Cardiac muscle cell (in vitro differentiated cells and primary cell): Measurements from ENCODE around the gene SLC22A3. TPM values are rescaled to one million over a fixed set of nuclear protein-coding genes. Genes with fewer than 3 reads are reported as not detected.

Experiments
- DNase-seq, 2 donors: peaks; one replicate each; pipeline versions ENCODE4 v3.0.0 to v3.0.0-alpha.2; 2010 to 2017; ENCODE audit warnings: low read depth in 1 of 2, low spot score in 1 of 2
- H3K27ac ChIP-seq: fragments of 200-600 bp; sonication (generic); 2 replicates; pipeline ENCODE4 v1.5.1; 2016
- H3K27me3 ChIP-seq: fragments of 200-600 bp; sonication (generic); 2 replicates; pipeline ENCODE4 v1.6.0; 2016; ENCODE audit warnings: control low read depth
- H3K36me3 ChIP-seq: fragments of 200-600 bp; sonication (generic); 2 replicates; pipeline ENCODE4 v1.5.1; 2016; ENCODE audit warnings: control low read depth
- H3K4me1 ChIP-seq: fragments of 200-600 bp; sonication (generic); 2 replicates; pipeline ENCODE4 v1.8.1; 2017; ENCODE audit warnings: low read depth, mild to moderate bottlenecking, mixed run types
- H3K4me3 ChIP-seq: fragments of 200-600 bp; sonication (generic); 2 replicates; pipeline ENCODE4 v1.5.1; 2016; ENCODE audit warnings: mild to moderate bottlenecking
- H3K9me3 ChIP-seq: fragments of 200-600 bp; sonication (generic); 2 replicates; pipeline ENCODE4 v1.5.1; 2017; ENCODE audit warnings: low read depth, mild to moderate bottlenecking, control low read depth
- CTCF ChIP-seq: IDR thresholded peaks from 2 replicates; pipeline ENCODE4 v1.5.1; 2012; ENCODE audit warnings: low read depth, mild to moderate bottlenecking, low read length
- polyA plus RNA-seq: library from polyadenylated mRNA; unstranded; fragments of >200 nt; fragmentation: Nextera tagmentation; extraction: Ambion mirVana; gene quantifications from 2 replicates; pipeline ENCODE4 v1.2.1, GENCODE V29; 2016
- total RNA-seq: library from RNA; depleted of rRNA; stranded (reverse); fragments of >200 nt; gene quantifications from 2 replicates; pipeline ENCODE4 v1.2.3, GENCODE V29; 2016

The SLC22A3 gene
- total and polyA plus RNA-seq, 2 experiments from 2014 or later: 0.74 TPM; not detected in 1

GRCh38 chr6:160303806-160304205, 44.4 kb upstream of the SLC22A3 start:
- no peaks in the 10 kb centered on the region for H3K27me3 ChIP-seq
- H3K4me3 ChIP-seq: no peak overlapping the region
- H3K36me3 ChIP-seq: no peaks in the 10 kb centered on the region
- H3K4me1 ChIP-seq: no peaks in the 10 kb centered on the region
- H3K9me3 ChIP-seq: no peaks in the 10 kb centered on the region
- TF ChIP-seq CTCF: no peak
- no peak overlapping the region for H3K27ac ChIP-seq
- DNase-seq: no peak

DNA sequence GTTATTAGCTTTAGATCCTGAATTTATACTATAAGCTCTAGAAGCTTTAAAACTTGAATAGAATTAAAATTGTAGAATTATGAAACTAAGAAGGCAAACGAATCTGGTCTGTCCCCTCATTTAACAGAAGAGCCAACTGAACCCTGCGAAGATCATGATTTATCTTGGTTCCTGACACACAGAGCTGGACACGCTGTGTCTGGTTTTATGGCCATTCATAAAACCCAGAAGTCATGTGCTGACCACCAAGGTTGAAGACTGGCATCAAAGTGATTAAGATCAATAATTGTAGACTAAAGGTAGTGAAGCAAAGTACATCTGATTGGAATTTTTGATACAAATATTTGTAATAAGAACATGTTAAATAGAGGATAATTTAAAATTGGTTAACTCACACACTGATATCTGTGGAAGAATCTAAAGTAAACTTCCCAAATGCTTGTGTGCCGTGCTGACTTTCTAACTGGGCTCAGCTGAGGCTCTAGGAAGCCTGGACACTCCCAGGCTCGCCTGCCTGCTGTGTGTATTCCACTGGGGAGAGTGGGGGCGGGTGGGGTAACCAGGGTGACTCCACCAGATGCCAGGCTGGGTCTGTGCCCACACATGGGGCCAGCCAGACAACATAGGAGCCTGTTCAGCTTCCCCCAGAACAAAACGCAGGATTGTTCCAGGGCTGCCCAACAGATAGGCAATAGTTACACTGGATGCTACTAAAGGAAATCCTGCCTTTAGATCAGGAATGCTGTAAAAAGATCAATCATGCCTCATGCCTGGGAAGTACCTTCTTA, 42.1 kb upstream of the SLC22A3 start:
- Histone ChIP-seq H3K27me3 (no peaks in the 10 kb centered on the region), H3K36me3 (no peaks in the 10 kb centered on the region), H3K4me1 (no peaks in the 10 kb centered on the region), H3K27ac (no peak overlapping the region), H3K4me3 (no peak overlapping the region), H3K9me3 (peaks cover 2% of the 10 kb centered on the region)
- no peak for TF ChIP-seq CTCF
- no peak for DNase-seq

DNA sequence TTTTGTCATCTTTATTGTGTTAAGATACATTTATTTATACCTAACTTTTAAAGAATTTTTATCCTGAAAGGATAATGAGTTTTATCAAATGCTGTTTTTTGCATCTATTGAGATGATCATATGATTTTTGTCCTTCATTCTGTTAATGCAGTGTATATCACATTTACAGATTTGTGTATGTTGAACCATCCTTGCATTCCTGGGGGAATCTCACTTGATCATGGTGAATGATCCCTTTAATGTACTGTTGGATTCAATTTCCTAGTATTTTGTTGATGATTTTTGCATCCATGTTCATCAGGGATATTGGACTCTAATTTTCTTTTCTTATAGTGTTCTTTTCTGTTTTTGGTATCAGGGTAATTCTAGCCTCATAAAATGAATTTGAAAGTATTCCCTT, 38.5 kb upstream of the SLC22A3 start:
- H3K9me3 ChIP-seq: peaks cover 2% of the 10 kb centered on the region
- no peak for TF ChIP-seq CTCF
- no peak for DNase-seq

DNA sequence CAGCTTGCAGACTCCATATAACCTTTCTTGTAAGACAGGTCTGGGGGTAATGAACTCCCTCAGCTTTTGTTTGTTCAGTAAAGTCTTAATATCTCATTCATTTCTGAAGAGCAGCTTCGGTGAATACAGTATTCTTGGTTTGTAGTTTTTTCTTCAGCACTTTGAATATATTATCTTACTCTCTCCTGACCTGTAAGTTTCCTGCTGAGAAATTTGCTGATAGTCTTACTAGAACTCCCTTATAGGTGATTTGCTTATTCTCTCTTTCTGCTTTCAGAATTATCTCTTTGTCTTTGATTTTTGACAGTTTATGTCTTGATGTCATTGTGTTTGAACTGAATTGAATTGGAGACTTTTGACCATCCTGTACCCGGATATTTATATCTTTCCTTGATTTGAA, 35.3 kb upstream of the SLC22A3 start:
- H3K4me1 ChIP-seq: no peaks in the 10 kb centered on the region
- no peaks in the 10 kb centered on the region for H3K27me3 ChIP-seq
- no peaks in the 10 kb centered on the region for H3K36me3 ChIP-seq
- TF ChIP-seq CTCF: no peak
- no peak overlapping the region for H3K4me3 ChIP-seq
- H3K27ac ChIP-seq: no peak overlapping the region
- H3K9me3 ChIP-seq: peaks cover 2% of the 10 kb centered on the region
- no peak for DNase-seq

More for the DNA sequence above, 38.5 kb upstream of the SLC22A3 start:
- H3K27ac ChIP-seq: no peak overlapping the region
- no peaks in the 10 kb centered on the region for H3K27me3 ChIP-seq
- H3K4me3 ChIP-seq: no peak overlapping the region
- no peaks in the 10 kb centered on the region for H3K4me1 ChIP-seq
- H3K36me3 ChIP-seq: no peaks in the 10 kb centered on the region

- no peak for TF ChIP-seq CTCF
- H3K27ac ChIP-seq: no peak overlapping the region
- H3K36me3 ChIP-seq: no peaks in the 10 kb centered on the region
- no peaks in the 10 kb centered on the region for H3K27me3 ChIP-seq
- no peak for DNase-seq
- no peaks in the 10 kb centered on the region for H3K4me1 ChIP-seq
- H3K4me3 ChIP-seq: no peak overlapping the region
- no peaks in the 10 kb centered on the region for H3K9me3 ChIP-seq
These were observed 32.9 kb upstream of the SLC22A3 start for GRCh38 chr6:160315310-160315709.
